SHP77 (cell line): ENCODE results near the gene ALMS1.
A peak's percentile ranks its signal among the peaks of the same experiment; 100 is the strongest.
"Not testable (repeated sequence)": the region's sequence is repeated elsewhere in the genome, so short reads cannot be mapped to it uniquely, and the experiment has no call there.

Experiments
- DNase-seq, 2 experiments: peaks; one replicate each; lab custom pipeline; 2025; lab: John Stamatoyannopoulos, UW

ALMS1 gene

GRCh38 chr2:73503992-73504570 lies 118.4 kb downstream of the ALMS1 start:
- DNase-seq = no peak

- not testable (repeated sequence) for DNase-seq
These were observed 119.2 kb downstream of the ALMS1 start for GRCh38 chr2:73504850-73505249.

GRCh38 chr2:73510470-73510869 lies 124.8 kb downstream of the ALMS1 start:
- not testable (repeated sequence) for DNase-seq

GRCh38 chr2:73516033-73516432 lies 130.4 kb downstream of the ALMS1 start:
- DNase-seq = no peak

GRCh38 chr2:73528688-73529087 lies 143.1 kb downstream of the ALMS1 start:
- DNase-seq = no peak

- not testable (repeated sequence) for DNase-seq
These were observed 145.1 kb downstream of the ALMS1 start for GRCh38 chr2:73530773-73531172.

- DNase-seq = no peak
These were observed 146.7 kb downstream of the ALMS1 start for GRCh38 chr2:73532381-73532780.

- DNase-seq = no peak
These were observed 150.7 kb downstream of the ALMS1 start for GRCh38 chr2:73536133-73536840.

GRCh38 chr2:73560875-73561274 lies 175.2 kb downstream of the ALMS1 start:
- peak; percentile 74 to 77 for DNase-seq

GRCh38 chr2:73561422-73561821 lies 175.8 kb downstream of the ALMS1 start:
- DNase-seq = no peak

- DNase-seq = no peak
These were observed 179.3 kb downstream of the ALMS1 start for GRCh38 chr2:73564986-73565385.

- DNase-seq = no peak
These were observed 180.7 kb downstream of the ALMS1 start for GRCh38 chr2:73566288-73566878.

- no peak for DNase-seq
These were observed 189.6 kb downstream of the ALMS1 start for GRCh38 chr2:73575261-73575660.

- DNase-seq = no peak
These were observed 196.7 kb downstream of the ALMS1 start for GRCh38 chr2:73582364-73582763.

- DNase-seq = peak; percentile 18 to 19
These were observed 202.5 kb downstream of the ALMS1 start for GRCh38 chr2:73588177-73588576.

- DNase-seq = no peak
These were observed 208.0 kb downstream of the ALMS1 start for GRCh38 chr2:73593680-73594079.

- no peak for DNase-seq
These were observed 208.6 kb downstream of the ALMS1 start for GRCh38 chr2:73594251-73594650.

GRCh38 chr2:73601780-73602179 lies 216.1 kb downstream of the ALMS1 start:
- DNase-seq = no peak

GRCh38 chr2:73603099-73603588 lies 217.5 kb downstream of the ALMS1 start:
- not testable (repeated sequence) for DNase-seq

- not testable (repeated sequence) for DNase-seq
These were observed 219.0 kb downstream of the ALMS1 start for GRCh38 chr2:73604589-73604988.

- no peak for DNase-seq
These were observed 224.5 kb downstream of the ALMS1 start for GRCh38 chr2:73610111-73610510.

GRCh38 chr2:73611193-73611592 lies 225.6 kb downstream of the ALMS1 start:
- DNase-seq = no peak

GRCh38 chr2:73611867-73612266 lies 226.2 kb downstream of the ALMS1 start:
- no peak for DNase-seq
